IPS DF 6.9 (cell line): ENCODE results near the gene THADA.

Source experiments
- DNase-seq: peaks from one replicate; pipeline ENCODE4 v3.0.0-alpha.2; 2013; ENCODE audit warnings: low read depth, low spot score
- H3K27ac ChIP-seq: one replicate; pipeline ENCODE4 v1.5.1; 2013; ENCODE audit warnings: low read length, control low read depth
- H3K27me3 ChIP-seq: 2 replicates; pipeline ENCODE4 v1.6.1; 2013; ENCODE audit warnings: mild to moderate bottlenecking, low read length; ENCODE audit not compliant: control insufficient read depth, insufficient read depth
- H3K36me3 ChIP-seq: 2 replicates; pipeline ENCODE4 v1.6.1; 2013; ENCODE audit warnings: low read length; ENCODE audit not compliant: control insufficient read depth, insufficient read depth
- H3K4me1 ChIP-seq: 2 replicates; pipeline ENCODE4 v1.6.1; 2013; ENCODE audit warnings: low read length; ENCODE audit not compliant: control insufficient read depth, insufficient read depth
- H3K4me3 ChIP-seq: 2 replicates; pipeline ENCODE4 v1.5.1; 2013; ENCODE audit warnings: mild to moderate bottlenecking, low read length
- H3K9me3 ChIP-seq: 2 replicates; pipeline ENCODE4 v1.6.1; 2013; ENCODE audit warnings: low read length, inconsistent platforms; ENCODE audit not compliant: control insufficient read depth, insufficient read depth
- WGBS: extraction: QIAGEN DNeasy Blood & Tissue Kit; methylation state at CpG from one replicate; pipeline ENCODE4 v1.1.7; 2013; ENCODE audit warnings: mixed read lengths, missing lambda C conversion rate; ENCODE audit not compliant: insufficient read length, insufficient coverage; 5-methylcytosine and 5-hydroxymethylcytosine counted together

Gene THADA

GRCh38 chr2:43269074-43269572, 326.7 kb downstream of the THADA start:
- Histone ChIP-seq H3K4me1 (peaks cover 5% of the 10 kb centered on the region), H3K36me3 (no peaks in the 10 kb centered on the region), H3K27me3 (no peaks in the 10 kb centered on the region), H3K9me3 (no peaks in the 10 kb centered on the region), H3K27ac (no peak overlapping the region), H3K4me3 (no peak overlapping the region)
- no CpG with 5 or more reads among the region's 14 CpGs for WGBS
- DNase-seq = no peak

GRCh38 chr2:43268066-43268953, 327.5 kb downstream of the THADA start:
- Histone ChIP-seq H3K27ac (no peak overlapping the region), H3K9me3 (no peaks in the 10 kb centered on the region), H3K36me3 (no peaks in the 10 kb centered on the region), H3K4me1 (peaks cover 4% of the 10 kb centered on the region), H3K27me3 (no peaks in the 10 kb centered on the region), H3K4me3 (no peak overlapping the region)
- DNase-seq = no peak
- WGBS = no CpG with 5 or more reads among the region's 10 CpGs

DNA sequence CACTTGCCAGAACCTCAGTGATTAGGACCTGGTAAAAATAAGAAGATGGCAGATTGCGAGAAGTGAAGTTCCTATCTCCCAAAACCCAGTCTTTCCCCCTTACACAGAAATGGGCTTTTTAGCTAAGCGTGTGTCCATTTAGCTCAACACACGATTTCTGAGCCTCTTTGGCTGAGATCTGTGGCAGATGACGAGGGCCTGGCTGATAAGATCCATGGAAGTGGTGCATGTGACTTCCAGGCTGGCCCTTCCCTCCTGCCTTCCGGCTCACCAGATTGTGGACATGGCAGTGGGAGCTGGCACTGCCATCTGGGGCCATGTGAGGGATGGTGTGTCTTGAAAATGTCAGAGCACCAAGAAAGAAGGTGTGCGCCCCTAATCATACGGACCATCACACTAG, 328.5 kb downstream of the THADA start:
- Histone ChIP-seq H3K9me3 (no peaks in the 10 kb centered on the region), H3K27me3 (no peaks in the 10 kb centered on the region), H3K36me3 (no peaks in the 10 kb centered on the region), H3K27ac (no peak overlapping the region), H3K4me1 (peaks cover 4% of the 10 kb centered on the region), H3K4me3 (no peak overlapping the region)
- no peak for DNase-seq
- no CpG with 5 or more reads among the region's 7 CpGs for WGBS

DNA sequence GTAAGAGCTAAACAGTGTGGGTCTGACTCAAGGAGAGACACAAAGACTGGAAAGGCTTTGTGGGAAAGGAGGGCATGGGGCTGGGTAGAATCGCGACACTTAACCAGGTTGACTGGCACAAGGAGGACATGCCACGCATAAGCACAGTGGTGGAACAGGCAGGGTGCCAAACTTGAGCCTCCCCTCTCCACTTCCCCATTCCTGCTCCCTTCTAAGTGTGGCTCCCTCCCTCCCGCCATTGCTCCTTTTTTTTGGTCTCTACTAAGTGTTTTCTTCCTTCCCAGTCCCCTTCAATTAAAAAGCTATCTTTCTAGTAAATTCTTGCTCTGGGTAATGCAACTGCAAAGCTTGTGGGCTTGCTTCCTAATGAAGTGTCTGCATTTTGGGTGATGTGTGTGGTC, 329.1 kb downstream of the THADA start:
- no peaks in the 10 kb centered on the region for H3K36me3 ChIP-seq
- H3K27ac ChIP-seq = no peak overlapping the region
- no peaks in the 10 kb centered on the region for H3K9me3 ChIP-seq
- DNase-seq = no peak
- H3K4me3 ChIP-seq = no peak overlapping the region
- no CpG with 5 or more reads among the region's 4 CpGs for WGBS
- peaks cover 4% of the 10 kb centered on the region for H3K4me1 ChIP-seq
- no peaks in the 10 kb centered on the region for H3K27me3 ChIP-seq

DNA sequence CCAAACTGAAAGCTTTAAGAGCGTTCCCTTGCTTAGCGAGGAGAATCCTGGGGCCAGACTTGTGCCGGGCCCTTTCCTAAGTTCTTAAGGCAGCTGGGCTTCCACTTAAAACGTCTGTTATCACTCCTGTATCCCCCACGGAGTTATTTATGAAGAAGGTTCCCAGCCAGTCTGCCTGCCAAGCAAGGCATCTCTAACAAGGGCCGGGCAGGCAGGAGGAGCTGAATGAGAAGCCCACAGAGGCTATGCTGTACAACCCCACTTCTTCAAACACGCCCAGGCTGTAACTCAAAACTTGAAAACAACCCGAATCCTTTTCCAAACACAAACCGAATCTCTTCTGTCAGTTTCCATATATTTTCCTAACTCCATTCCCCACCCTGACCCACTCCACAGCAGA, 330.4 kb downstream of the THADA start:
- DNase-seq = no peak
- no peak overlapping the region for H3K27ac ChIP-seq

DNA sequence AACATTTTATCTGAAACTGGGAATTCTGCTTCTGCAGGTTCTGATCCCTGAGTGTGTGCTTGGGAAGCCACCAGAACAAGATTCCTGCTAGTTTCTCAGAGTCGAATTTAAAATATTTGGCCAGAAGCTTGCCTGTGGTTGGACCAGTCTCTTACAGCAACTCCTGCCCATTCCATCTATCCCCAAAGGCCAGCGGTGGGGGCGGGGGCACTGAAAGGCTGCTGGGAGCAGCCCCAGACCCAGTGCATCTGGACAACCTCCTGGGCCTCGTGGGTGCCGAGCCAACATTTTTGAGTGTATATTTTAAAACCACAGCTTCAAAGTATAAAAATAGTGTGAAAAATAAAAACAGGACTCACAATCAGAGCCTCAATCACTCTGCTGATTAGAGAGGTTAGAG, 330.8 kb downstream of the THADA start:
- Histone ChIP-seq H3K27ac (no peak overlapping the region), H3K4me1 (peaks cover 4% of the 10 kb centered on the region), H3K27me3 (no peaks in the 10 kb centered on the region), H3K4me3 (no peak overlapping the region), H3K9me3 (no peaks in the 10 kb centered on the region), H3K36me3 (no peaks in the 10 kb centered on the region)
- DNase-seq = no peak
- no CpG with 5 or more reads among the region's 5 CpGs for WGBS

More for the DNA sequence above, 330.4 kb downstream of the THADA start:
- WGBS = 100% methylated on average over 3 of the region's 9 CpGs
- Histone ChIP-seq H3K9me3 (no peaks in the 10 kb centered on the region), H3K27me3 (no peaks in the 10 kb centered on the region), H3K4me1 (peaks cover 4% of the 10 kb centered on the region), H3K4me3 (no peak overlapping the region), H3K36me3 (no peaks in the 10 kb centered on the region)

DNA sequence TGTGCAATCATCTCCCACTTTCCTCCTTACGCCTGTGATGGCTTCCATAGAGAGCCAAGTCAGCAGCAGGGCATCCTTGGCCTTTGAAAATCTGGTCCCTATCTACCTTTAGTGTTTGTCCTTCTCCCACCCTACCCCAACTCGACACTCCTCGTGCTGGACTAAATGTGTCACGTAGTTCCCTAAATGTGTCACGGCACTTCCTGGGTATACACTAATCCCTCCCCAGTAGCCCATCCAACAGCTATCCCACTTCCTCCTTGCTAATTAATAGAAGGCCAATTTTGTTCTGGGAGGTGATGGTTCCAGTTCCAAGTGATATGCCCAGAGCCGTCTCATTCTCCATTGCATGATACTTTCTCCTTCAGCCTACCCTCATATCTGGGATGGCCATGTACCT, 332.9 kb downstream of the THADA start:
- H3K36me3 ChIP-seq = no peaks in the 10 kb centered on the region
- DNase-seq = no peak
- H3K27ac ChIP-seq = no peak overlapping the region
- WGBS = no CpG with 5 or more reads among the region's 6 CpGs
- H3K9me3 ChIP-seq = no peaks in the 10 kb centered on the region
- peaks cover 2% of the 10 kb centered on the region for H3K4me1 ChIP-seq
- H3K4me3 ChIP-seq = no peak overlapping the region
- no peaks in the 10 kb centered on the region for H3K27me3 ChIP-seq

GRCh38 chr2:43262239-43262638, 333.6 kb downstream of the THADA start:
- Histone ChIP-seq H3K27me3 (no peaks in the 10 kb centered on the region), H3K9me3 (no peaks in the 10 kb centered on the region), H3K4me3 (no peak overlapping the region), H3K36me3 (no peaks in the 10 kb centered on the region), H3K4me1 (peaks cover 2% of the 10 kb centered on the region; the same call in 1 of the 2 replicates), H3K27ac (no peak overlapping the region)
- no peak for DNase-seq
- no CpG with 5 or more reads among the region's 1 CpG for WGBS

- DNase-seq = no peak
- no peaks in the 10 kb centered on the region for H3K9me3 ChIP-seq
- H3K27ac ChIP-seq = no peak overlapping the region
- H3K4me3 ChIP-seq = no peak overlapping the region
- no peaks in the 10 kb centered on the region for H3K4me1 ChIP-seq
- no CpG with 5 or more reads among the region's 1 CpG for WGBS
- H3K36me3 ChIP-seq = no peaks in the 10 kb centered on the region
- no peaks in the 10 kb centered on the region for H3K27me3 ChIP-seq
These were observed 336.3 kb downstream of the THADA start for GRCh38 chr2:43259512-43259911.

GRCh38 chr2:43258547-43259156, 337.2 kb downstream of the THADA start:
- no peak for DNase-seq
- H3K4me1 ChIP-seq = no peaks in the 10 kb centered on the region
- no CpG with 5 or more reads among the region's 2 CpGs for WGBS
- no peaks in the 10 kb centered on the region for H3K9me3 ChIP-seq
- H3K4me3 ChIP-seq = no peak overlapping the region
- no peaks in the 10 kb centered on the region for H3K36me3 ChIP-seq
- no peaks in the 10 kb centered on the region for H3K27me3 ChIP-seq
- no peak overlapping the region for H3K27ac ChIP-seq
